ENCODE measurements around the gene RPL18A.

RPL18A gene

DNA sequence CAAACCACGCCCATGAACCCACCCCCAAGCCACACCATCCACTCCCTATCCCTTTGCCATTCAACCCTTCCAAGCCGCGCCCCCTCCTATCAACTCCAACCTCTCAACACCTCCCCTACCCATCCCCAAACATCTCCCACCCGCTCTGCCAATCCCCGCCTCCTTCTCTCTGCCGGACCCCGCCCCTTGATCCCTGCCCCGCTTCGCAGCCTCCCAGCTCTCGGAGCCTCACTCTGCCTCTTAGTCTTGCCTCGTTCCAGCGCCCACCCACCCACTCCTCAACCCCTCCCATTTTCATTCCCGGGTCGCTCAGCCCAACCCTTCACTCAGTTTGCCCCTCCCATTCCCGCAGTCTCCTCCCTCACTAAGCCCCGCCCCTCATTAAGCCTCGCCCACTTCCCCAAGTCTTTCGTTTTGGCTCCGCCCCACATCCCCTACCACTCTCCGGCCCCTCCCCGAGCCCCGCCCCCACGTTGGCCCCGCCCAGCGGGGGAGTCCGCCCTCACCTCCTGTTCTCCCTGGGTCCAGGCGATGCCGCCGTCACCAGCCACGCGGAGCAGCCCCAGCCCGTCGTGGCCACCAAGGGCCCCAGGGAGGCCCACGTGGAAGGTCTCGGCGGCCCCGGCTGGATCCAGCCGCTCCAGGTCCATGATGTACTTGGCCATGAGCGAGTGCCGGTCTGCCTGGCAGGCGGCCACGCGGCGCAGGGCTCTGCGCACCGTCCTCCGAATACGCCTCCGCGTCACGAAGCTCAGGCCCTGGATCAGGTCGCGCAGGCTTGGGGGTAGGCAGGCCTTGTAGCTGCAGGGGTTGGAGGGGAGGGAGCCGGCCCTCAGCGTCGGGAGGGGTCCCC, 17.7 kb upstream of the RPL18A start:
- DNase-seq = peak; percentile 89 to 93

DNA sequence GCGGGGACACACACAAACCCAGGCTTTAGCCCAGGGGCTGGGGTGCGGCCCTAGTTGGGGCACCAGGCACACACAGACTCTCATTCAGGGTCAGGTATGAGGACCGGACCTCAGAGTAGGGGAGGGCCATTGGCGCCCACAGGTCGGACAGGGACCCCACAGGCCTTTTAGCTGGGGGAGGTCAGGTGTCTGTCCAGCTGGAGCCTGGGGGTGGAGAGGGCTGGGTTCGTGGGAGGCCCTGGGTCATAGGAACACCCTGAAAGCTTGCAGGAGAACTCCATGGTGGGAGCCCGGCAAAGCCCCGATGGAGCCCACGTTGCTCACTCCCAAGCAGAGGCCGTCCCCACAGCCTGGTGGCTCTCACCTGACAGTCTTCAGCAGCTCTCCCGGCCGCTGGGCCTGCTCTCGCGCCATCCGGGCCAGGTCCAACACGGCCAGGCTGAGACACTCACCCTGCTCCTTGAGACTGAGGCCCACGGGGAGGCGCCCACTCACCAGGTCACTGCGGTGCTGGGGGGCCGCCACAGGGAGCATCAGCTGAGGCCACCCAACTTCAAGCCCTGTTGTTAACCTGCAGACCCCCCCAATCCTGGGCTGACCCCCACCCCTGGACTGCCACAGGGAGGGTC, 16.9 kb upstream of the RPL18A start:
- no peak for DNase-seq

DNA sequence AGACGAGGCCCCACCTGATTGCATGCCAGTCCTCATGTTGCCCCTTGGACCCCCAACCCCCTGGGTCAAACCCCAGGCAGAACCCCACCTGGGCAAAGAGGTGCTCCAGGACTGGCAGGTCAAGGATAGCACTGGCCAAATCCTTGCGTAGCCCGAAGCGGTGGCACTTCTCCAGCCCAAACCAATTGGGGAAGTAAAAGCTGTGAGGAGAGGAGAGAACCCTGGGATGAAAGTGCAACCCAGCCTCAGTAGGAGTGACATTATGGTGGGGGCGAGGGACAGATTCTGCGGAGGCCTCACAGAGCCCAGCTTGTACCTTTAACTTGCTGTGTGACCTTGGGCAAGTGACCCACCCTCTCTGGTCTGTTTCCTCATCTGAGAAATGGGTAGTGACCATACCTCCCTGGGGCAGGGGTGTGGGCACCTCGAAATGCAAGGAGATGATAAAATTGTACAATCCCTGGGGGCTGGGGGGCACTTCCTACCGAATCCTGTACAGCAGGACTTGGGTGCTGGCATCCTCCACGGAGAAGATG, 16.4 kb upstream of the RPL18A start:
- DNase-seq = no peak

DNA sequence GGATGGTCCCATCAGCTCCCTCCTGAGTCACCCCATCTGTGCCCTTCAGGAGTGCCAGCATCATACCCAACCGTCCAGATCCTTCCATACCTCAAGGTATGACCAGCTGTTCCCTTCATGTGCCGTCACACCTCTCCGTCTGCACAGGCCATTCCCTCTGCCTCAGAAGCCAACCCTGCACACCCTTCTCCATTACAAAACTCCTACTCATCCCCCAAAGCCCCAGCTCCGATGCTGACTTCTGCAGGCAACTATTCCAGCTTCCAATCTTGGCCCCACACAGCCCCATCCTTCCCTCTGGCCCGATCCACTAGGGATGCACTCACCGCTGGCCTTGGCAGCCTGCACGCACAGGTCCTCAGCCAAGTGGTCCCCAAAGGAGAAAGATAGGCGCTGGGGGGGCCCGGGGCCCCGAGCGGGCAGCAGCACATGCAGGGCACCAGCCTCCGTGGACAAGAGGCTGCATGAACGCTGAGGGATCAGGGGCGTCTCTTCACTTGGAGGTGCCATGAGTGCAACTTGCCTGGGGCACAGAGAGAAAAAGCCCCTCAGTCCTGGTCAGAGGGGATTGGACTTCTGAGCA, 15.7 kb upstream of the RPL18A start:
- no peak for DNase-seq

DNA sequence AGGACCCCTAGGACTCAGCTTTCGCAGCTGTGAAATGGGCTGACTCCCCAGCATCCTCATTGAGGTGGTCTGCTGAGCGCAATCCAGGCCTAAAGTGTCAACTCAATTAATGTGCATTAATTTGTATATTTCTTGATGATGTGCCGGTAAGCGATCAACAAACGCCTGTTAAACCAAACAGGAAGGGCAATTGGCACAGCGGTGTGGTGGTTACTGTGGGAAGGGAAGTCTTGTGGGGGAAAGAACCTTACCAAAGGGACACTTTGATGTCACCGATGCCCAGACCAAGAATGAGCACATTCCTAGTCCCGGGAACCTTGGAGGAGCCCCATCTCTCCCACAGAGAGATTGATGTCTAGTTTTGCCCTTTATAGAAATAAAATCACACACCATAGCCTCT, 13.6 kb upstream of the RPL18A start:
- DNase-seq = peak; percentile 53 to 55

DNA sequence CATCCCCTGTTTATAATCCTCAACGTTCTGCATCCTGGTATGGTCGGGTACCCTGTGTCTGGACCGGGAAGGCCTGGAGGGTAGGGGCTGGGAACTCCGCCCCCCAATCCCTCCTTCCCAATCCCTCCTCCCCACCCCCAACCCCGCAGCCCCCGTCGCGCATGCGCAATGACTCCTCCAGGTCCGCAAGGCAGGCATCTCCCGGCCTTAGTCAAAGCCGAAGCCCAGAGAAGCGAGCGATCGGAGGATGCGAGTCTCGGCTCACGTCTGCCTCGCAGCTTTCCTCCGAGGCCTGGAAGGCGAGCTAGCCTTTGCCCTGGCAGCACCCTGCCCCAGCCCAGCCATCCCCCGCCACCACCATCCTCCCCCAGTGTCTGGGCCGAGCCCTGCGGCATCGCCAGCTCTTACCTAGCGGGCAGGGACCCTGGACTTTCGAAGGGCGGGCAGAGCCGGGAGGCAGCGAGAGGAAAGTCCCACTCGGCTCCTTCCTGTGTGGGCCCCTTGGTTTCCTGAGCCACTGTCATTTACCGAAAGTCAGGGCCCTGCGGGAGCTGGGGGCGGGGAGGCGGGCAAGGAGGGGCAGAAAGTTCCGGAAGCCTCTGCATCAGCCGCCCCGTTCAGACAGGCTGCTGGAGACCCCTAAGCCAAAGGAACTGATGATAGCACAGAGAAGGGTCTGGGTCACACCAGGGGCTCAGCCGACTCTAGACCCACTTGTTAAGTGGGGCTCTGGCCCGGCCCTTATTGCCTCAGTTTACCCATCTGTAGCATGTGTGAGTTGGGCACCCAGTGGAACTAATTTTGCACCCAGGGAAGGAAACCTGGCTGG, 12.0 kb upstream of the RPL18A start, which contains the start of gene JAK3:
Gene JAK3 (minus strand): TSS at position 445 of the 829 bp plus-strand sequence. CDS start 3,565 bp downstream, outside the sequence.
- peak; percentile 94 to 95 for DNase-seq

DNA sequence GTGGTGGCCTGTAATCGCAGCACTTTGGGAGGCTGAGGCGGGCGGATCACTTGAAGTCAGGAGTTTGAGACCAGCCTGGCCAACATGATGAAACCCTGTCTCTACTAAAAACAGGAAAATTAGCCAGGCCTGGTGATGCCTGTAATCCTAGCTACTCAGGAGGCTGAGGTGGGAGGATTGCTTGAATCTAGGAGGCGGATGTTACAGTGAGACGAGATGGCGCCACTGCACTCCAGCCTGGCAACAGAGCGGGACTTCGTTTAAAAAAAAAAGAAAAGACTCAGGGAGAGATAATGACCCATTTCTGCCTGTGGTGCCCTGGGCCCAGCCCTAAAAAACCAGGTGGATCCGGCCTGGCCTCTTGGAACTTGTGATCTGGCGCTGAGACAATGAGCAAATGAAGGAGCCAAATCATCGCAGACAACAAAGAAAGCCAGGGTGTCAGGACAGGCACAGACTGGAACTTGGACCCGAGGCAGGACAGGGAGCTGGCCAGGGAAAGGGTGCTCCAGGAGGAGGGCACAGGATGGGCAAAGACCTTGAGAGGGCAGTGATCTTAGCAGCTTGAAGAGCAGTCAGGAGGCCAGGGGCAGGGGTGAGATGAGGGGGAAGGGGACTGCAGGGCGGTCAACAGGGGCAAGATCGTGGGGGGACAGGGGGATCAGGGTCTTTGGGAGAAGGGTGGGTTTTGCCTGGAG, 11.0 kb upstream of the RPL18A start:
- DNase-seq = no peak

DNA sequence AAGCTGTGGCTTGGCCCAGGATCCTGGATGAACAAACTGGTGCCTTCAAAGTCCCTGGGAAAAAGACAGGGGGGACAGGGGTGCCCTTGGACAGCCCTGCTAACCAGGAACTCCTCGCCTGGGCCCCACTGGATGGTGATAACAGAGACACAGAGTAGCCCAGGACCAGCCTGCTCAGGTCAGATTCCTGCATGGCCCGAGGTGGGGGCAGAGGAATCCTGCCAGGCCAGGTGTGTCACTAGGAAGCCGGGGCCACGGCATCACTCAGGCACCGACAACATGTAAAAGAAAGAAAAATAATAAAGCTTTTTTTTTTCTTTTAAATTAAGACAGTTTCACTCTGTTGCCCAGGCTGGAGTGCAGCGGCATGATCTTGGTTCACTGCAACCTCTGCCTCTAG, 5.6 kb upstream of the RPL18A start:
- no peak for DNase-seq

DNA sequence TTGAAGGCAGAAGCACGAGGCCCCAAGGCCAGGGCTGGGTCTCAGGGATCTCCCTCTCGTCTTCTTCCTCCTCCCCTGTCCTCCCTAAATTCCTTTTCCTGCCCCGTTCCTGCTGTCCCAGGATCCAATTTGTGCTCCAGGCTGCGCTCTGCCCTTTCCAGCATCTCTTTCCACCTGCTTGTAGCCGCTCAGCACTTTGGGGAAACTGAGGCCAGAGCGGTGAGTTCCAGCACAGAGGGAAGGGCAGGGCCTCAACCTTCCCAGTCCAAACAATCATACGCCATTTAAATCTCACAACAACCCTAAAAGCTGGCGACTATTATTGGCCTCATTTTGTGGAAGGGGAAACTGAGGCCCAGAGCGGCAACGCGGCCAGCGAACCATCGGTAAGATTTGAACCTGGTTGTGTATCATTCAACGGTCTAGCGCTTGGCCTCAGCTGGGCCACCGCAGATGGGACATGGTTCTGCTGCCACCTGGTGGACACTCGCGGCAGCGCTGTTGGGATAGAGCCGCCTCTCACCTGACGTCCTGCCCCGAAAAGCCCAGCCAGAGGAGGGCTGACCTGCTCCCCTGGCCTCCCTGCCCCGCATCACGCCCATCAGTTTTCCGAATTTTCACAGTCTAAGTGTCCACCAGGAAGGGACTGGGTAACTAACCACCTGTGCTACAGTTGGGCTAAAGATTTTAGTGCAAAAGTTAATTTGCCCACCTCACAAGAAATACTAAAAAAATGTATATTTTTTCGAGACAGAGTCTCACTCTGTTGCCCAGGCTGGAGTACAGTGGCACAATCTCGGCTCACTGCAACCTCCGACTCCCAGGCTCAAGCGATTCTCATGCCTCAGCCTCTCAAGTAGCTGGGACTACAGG, 4.2 kb upstream of the RPL18A start:
- peak; percentile 97 for DNase-seq

DNA sequence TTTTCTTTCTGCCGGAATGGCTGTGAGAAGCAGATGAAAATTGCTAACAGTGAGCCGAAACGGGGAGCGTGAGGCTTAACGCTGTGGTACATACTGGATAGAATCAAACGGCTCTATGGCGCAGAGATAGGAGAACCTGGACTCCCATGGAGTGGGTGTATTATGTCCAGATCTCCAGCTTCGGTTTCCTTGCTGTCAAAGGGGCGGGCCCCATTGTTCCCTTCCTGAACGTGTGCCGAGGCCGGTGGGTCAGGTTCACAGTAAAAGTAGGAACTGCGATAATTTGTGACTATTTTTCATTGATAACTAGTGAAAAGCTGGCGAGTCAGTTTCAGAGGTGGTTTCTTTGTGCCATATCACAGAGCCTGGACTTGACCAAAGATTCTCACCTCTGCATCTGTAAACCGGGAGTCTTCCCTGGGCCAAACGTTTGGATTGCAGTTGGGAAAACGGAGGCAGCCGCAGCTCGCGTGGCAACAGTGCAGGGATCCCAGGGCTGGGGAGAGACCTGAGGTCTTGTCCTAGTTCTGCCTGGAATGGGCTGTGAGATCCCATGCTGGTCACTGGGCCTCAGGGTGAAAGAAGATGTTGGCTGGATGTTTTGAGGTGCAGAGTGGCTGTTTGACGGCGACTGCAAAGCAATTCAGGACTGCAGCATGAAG, 752 bp downstream of the RPL18A start:
- DNase-seq = no peak

DNA sequence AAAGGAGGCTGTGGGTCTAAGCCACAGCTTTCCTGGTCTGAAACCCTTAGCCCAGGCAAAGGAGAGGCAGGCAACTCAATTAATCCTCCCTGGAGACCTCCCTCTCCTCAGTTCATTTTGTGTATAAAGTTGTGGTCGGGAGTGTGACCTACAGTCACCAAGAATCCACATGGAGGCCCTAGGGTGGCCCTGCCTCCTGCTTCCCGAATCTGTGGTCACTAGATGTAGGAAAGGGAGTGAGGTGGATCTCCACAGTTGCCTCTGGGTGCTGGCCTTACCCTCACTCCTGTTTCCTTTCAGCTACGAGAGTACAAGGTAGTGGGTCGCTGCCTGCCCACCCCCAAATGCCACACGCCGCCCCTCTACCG, 1.3 kb downstream of the RPL18A start:
- peak in 1 of 2 experiments; percentile 39 for DNase-seq

DNA sequence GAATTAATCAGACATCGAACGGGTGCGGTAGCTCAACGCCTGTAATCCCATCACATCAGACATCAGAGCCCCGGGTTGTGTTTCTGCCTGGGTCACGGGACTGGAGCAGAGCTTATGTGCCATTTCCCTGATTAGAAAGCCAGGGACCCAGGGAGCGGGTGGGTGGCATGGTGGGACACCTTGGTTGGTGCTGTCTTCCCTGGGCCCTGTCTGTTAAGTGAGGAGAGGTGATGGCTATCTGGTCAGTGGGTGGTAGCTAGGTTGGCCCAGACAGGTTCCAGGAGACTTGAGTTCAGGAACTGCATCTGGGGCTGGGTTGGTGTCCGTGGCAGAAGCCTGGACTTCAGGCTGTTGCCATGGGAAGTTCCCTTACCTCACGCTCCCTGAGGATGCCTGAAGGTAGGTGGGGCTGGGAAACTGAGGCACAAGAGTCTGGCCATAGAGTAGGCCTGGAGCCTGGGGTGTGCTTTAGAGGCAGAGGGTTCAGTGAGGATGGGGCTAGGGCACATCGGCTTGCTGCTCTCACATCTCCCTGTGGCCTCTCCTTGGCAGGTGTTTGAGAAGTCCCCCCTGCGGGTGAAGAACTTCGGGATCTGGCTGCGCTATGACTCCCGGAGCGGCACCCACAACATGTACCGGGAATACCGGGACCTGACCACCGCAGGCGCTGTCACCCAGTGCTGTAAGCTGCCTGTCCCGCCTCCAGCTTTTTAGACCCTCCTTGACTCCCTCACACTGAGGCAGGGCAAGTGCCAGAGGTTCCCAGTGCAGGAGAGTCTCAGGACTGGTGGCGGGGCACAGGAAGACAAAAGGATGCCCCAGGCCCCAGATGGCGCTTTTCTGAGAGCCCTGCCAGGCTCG, 2.1 kb downstream of the RPL18A start:
- DNase-seq = no peak

DNA sequence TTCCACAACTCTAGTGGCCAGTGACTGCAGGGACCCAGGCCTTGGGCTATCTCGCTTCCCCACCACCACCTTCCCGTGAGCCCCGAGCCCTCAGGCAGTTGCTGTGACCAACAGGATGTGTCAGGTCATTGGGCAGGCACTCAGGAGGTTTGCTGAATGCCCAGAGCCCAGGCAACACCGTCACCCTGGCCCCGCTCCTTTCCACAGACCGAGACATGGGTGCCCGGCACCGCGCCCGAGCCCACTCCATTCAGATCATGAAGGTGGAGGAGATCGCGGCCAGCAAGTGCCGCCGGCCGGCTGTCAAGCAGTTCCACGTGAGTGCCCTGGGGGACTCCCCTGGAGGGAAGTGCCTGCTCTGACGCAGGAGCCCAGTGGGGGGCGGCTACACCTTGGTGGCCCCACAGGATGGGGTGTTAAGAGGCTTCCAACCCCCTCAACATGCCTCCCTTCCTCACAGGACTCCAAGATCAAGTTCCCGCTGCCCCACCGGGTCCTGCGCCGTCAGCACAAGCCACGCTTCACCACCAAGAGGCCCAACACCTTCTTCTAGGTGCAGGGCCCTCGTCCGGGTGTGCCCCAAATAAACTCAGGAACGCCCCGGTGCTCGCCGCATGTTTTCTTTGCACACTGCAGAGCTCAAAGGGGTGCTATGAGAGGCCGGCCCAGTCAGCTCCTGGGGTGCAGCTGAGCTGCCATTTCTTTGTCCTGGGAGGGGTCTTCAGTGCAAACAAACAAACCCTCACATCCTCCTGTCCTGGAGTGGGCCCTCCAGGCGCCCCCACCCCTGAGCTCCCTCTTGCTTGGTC, 3.2 kb downstream of the RPL18A start:
- DNase-seq = no peak

DNA sequence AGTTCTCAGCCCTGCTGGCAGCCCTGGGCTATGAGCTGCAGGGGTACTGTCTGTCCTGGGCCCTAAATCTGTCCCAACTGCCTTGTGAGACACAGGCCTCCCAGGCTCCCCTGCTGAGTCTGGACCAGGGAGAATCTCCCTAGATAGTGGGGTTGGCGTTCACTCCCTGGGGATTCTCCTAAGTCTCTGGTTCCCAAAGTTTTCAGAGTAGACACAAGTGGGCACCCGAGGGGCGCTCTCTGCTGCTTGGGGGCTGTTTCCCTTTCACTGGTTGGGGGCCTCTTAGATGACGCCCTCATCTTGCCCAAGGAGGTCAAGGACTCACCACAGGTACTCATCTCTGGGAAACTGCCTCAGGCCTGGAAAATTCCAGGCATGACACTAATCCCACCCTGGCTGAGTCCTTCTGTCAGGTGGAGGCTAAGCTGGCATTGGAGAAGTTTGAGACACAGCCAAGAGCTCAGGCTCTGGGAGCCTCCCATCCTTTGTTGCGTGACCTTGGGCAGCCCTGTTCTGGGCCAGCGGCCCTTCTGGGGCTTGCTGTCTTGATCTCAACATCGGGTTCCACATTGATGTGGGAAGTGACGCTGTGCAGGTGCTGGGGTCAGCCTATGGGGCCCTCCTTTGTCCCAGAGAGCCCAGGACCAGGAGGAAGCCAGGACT, 3.9 kb downstream of the RPL18A start:
- DNase-seq = peak in 1 of 2 experiments; percentile 39

DNA sequence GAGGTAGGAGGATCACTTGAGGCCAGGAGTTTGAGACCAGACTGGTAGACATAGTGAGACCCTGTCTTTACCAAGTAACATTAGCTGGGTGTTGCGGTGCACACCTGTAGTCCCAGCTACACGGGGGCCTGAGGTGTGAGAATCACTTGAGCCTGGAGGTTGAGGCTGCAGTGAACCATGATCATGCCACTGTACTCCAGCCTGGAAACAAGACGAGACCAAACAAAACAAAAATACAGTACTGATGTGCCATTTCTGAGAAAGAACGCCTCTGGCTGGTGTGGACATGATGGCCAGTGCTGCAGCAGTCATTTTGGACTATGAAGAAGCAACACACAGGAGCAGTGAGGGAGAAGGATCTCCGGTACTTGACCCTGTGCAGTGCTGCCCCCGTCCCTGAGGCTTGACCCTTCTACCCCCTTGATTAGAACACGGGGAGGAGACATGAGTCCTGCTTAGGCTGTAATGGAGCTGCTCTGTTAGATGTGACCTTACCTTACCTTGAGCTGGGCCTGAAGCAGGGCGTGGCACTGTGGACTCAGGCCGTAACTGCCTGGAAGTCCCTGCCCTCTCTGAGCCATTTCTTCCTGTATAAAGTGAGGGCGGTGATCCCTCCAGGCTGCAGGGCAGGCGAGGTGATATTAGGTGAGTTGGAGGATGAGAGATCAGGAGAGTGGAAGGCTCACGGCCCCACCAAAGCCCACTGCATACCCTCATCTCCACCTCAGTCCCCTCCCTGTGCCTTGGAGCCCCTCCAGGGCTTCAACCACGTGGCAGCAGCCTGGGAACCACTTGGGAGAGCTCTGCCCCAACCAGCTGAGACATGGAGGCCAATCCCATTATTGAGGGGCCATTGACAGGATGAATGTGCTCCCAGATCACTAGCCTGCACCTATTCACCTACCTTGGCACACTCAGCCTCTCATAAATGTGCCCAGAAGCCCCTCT, 5.9 kb downstream of the RPL18A start:
- DNase-seq = peak; percentile 70 to 72

DNA sequence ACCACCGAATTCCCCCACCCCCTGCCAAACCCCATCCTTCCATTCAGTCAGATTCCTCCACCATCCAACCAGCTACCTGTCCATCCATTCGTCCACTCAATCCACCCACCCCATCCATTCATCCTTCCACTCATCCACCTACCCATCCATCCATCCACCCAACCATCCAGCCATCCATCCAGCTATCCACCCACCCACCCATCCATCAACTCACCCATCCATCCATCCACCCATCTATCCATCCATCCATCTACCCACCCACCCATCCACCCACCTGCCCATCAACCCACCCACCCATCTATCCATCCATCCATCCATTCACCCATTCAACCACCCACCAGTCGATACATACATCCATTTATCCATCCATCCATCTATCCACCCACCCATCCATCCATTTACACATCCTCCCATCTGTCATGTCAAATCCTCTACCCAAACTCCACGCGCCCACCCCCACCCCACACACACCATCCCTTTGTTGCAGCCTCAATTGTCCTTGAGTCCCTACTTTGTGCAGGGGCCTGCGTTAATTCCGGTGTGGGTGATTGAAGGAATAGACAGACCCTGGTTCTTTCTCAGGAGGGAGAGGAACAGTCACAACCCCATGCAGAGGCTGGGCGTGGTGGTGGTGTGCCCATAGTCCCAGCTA, 6.7 kb downstream of the RPL18A start:
- DNase-seq = peak in 1 of 2 experiments; percentile 40

All from activated T-cell treated with anti-CD3 and anti-CD28 coated beads, Interleukin-2, amount 50 U/mL, for 48 hours (primary cell).